WTC11 (cell line): Measurements from ENCODE around the gene DPP10. TPM values are rescaled to one million over a fixed set of nuclear protein-coding genes. Genes with fewer than 3 reads are reported as not detected.

Experiments used
- ATAC-seq: fragments of 200-7000 bp; cut with Tn5 transposase; 2 replicates; pipeline ENCODE4 v1.10.0; 2021; ENCODE audit warnings: mild to moderate bottlenecking, moderate library complexity
- CTCF ChIA-PET: fragments of 300-600 bp; sonication (Branson Sonifier 250); formaldehyde crosslinking; loops from one replicate; lab custom pipeline; 2021; ENCODE audit warnings: antibody characterized with exemption; lab: Charles Lee
- POLR2A ChIA-PET: fragments of 350-600 bp; sonication (Branson Sonifier 250); formaldehyde crosslinking; loops from one replicate; lab custom pipeline; 2021; ENCODE audit warnings: antibody characterized with exemption; lab: Charles Lee
- DNase-seq: peaks from one replicate; pipeline ENCODE4 v3.0.0; 2021; ENCODE audit warnings: low spot score
- H3K27ac Mint-ChIP-seq: 2 replicates; pipeline ENCODE4 v1.8.0; 2021; ENCODE audit warnings: mixed read lengths
- H3K27me3 Mint-ChIP-seq: 2 replicates; pipeline ENCODE4 v1.8.0; 2021; ENCODE audit warnings: low read depth, mild to moderate bottlenecking, moderate library complexity, mixed read lengths
- H3K36me3 Mint-ChIP-seq: 2 replicates; pipeline ENCODE4 v1.8.0; 2021; ENCODE audit warnings: mixed read lengths
- H3K4me1 Mint-ChIP-seq: 2 replicates; pipeline ENCODE4 v1.8.0; 2022; ENCODE audit warnings: mixed read lengths
- H3K4me3 Mint-ChIP-seq: 2 replicates; pipeline ENCODE4 v1.8.0; 2021; ENCODE audit warnings: mild to moderate bottlenecking, moderate library complexity, mixed read lengths
- H3K9me3 Mint-ChIP-seq: 2 replicates; pipeline ENCODE4 v1.8.0; 2021; ENCODE audit warnings: mixed read lengths
- CREM ChIP-seq: sonication (generic); formaldehyde crosslinking; IDR thresholded peaks from 2 replicates; pipeline ENCODE4 v1.8.1; 2022; ENCODE audit warnings: mild to moderate bottlenecking, missing genetic modification reagents, moderate library complexity
- FOXJ3 ChIP-seq: sonication (generic); formaldehyde crosslinking; IDR thresholded peaks from 2 replicates; pipeline ENCODE4 v1.9.0; 2021; ENCODE audit warnings: missing genetic modification reagents, mild to moderate bottlenecking, borderline replicate concordance
- FOXK1 ChIP-seq: sonication (generic); formaldehyde crosslinking; IDR thresholded peaks from 2 replicates; pipeline ENCODE4 v1.8.0; 2022; ENCODE audit warnings: mild to moderate bottlenecking, moderate library complexity, missing genetic modification reagents
- GABPB1 ChIP-seq: sonication (generic); formaldehyde crosslinking; IDR thresholded peaks from 2 replicates; pipeline ENCODE4 v1.8.1; 2023; ENCODE audit warnings: mild to moderate bottlenecking, missing genetic modification reagents
- GTF2I ChIP-seq: fragments of 250-450 bp; sonication (Bioruptor Pico); conservative IDR thresholded peaks from 2 replicates; pipeline ENCODE4 v1.4.0; 2021; ENCODE audit warnings: mild to moderate bottlenecking
- IRF2 ChIP-seq: sonication (generic); formaldehyde crosslinking; IDR thresholded peaks from 2 replicates; pipeline ENCODE4 v1.8.0; 2022; ENCODE audit warnings: low read depth, missing genetic modification reagents, borderline replicate concordance
- MXD4 ChIP-seq: fragments of 250-450 bp; sonication (Bioruptor Pico); IDR thresholded peaks from 2 replicates; pipeline ENCODE4 v1.8.0; 2021; ENCODE audit warnings: mild to moderate bottlenecking, moderate library complexity, borderline replicate concordance
- MYBL2 ChIP-seq: sonication (generic); formaldehyde crosslinking; IDR thresholded peaks from 2 replicates; pipeline ENCODE4 v1.8.1; 2023; ENCODE audit warnings: mild to moderate bottlenecking, moderate library complexity, missing genetic modification reagents
- NR1H2 ChIP-seq: sonication (generic); formaldehyde crosslinking; IDR thresholded peaks from 2 replicates; pipeline ENCODE4 v1.9.0; 2021; ENCODE audit warnings: mild to moderate bottlenecking, moderate library complexity, missing genetic modification reagents
- RELA ChIP-seq: sonication (generic); formaldehyde crosslinking; IDR thresholded peaks from 2 replicates; pipeline ENCODE4 v1.8.1; 2022; ENCODE audit warnings: missing genetic modification reagents, mild to moderate bottlenecking, borderline replicate concordance
- SMAD3 ChIP-seq: sonication (generic); formaldehyde crosslinking; IDR thresholded peaks from 2 replicates; pipeline ENCODE4 v1.8.0; 2022; ENCODE audit warnings: missing genetic modification reagents, mild to moderate bottlenecking, borderline replicate concordance
- TEAD1 ChIP-seq: sonication (generic); formaldehyde crosslinking; IDR thresholded peaks from 2 replicates; pipeline ENCODE4 v1.8.0; 2022; ENCODE audit warnings: mild to moderate bottlenecking, missing genetic modification reagents
- ZNF232 ChIP-seq: sonication (generic); formaldehyde crosslinking; IDR thresholded peaks from 2 replicates; pipeline ENCODE4 v1.8.0; 2022; ENCODE audit warnings: mild to moderate bottlenecking, missing genetic modification reagents
- ZNF416 ChIP-seq: fragments of 250-450 bp; sonication (Bioruptor Pico); IDR thresholded peaks from 2 replicates; pipeline ENCODE4 v1.9.0; 2021; ENCODE audit warnings: mild to moderate bottlenecking, inconsistent platforms
- ZNF423 ChIP-seq: fragments of 250-450 bp; sonication (Bioruptor Pico); IDR thresholded peaks from 2 replicates; pipeline ENCODE4 v2.1.2; 2022; ENCODE audit warnings: mild to moderate bottlenecking, moderate library complexity
- ZNF671 ChIP-seq: fragments of 250-450 bp; sonication (Bioruptor Pico); IDR thresholded peaks from 2 replicates; pipeline ENCODE4 v1.8.0; 2021; ENCODE audit warnings: mild to moderate bottlenecking
- total RNA-seq: library from RNA; stranded (reverse); gene quantifications from 3 replicates; pipeline ENCODE4 v1.2.3, GENCODE V29; 2021
- TF ChIP-seq, protein P1 (sequence below): sonication (generic); formaldehyde crosslinking; IDR thresholded peaks from 2 replicates; pipeline ENCODE4 v1.8.0; 2022; ENCODE audit warnings: missing genetic modification reagents
- TF ChIP-seq, protein P2 (sequence below): sonication (generic); formaldehyde crosslinking; IDR thresholded peaks from 2 replicates; pipeline ENCODE4 v1.8.0; 2022; ENCODE audit warnings: mild to moderate bottlenecking, missing genetic modification reagents
- TF ChIP-seq, protein P3 (sequence below): sonication (generic); formaldehyde crosslinking; IDR thresholded peaks from 2 replicates; pipeline ENCODE4 v1.8.1; 2022; ENCODE audit warnings: missing genetic modification reagents, borderline replicate concordance
- TF ChIP-seq, protein P4 (sequence below): sonication (generic); formaldehyde crosslinking; IDR thresholded peaks from 2 replicates; pipeline ENCODE4 v1.8.1; 2022; ENCODE audit warnings: low read depth, missing genetic modification reagents, borderline replicate concordance
- TF ChIP-seq, protein P5 (sequence below): fragments of 250-450 bp; sonication (Bioruptor Pico); IDR thresholded peaks from 2 replicates; pipeline ENCODE4 v1.9.0; 2021; ENCODE audit warnings: mild to moderate bottlenecking
- TF ChIP-seq, protein P6 (sequence below): sonication (generic); formaldehyde crosslinking; conservative IDR thresholded peaks from 2 replicates; pipeline ENCODE4 v1.8.1; 2023; ENCODE audit warnings: mild to moderate bottlenecking, low read depth, missing genetic modification reagents, moderate library complexity
- TF ChIP-seq, protein P7 (sequence below): sonication (generic); formaldehyde crosslinking; IDR thresholded peaks from 2 replicates; pipeline ENCODE4 v1.8.1; 2022; ENCODE audit warnings: low read depth, mild to moderate bottlenecking, moderate library complexity, missing genetic modification reagents, borderline replicate concordance

The DPP10 gene
- total RNA-seq, 1 experiment from 2014 or later = 4.0 TPM

DNA sequence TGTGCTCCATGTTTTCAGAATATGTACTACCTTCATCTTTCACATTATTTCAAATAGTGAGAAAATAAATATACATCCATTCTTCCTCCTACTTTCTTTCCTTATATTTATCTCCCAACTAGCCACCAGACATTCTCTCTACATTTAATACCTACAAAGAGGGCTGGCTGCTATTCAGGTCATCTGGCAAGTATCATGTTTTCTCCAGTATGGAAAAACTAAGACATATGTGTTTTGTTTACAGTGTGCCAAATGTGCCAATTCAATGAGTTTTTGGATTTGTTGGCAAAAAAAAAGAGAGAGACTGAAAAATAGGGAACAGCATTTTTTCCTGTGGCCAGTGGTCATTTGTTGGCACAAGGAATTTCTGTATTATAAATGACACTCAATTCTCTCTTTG lies 1207.3 kb downstream of the DPP10 start (continued):
- no peak for TF ChIP-seq FOXK1 (CRISPR knock-in tag)

DNA sequence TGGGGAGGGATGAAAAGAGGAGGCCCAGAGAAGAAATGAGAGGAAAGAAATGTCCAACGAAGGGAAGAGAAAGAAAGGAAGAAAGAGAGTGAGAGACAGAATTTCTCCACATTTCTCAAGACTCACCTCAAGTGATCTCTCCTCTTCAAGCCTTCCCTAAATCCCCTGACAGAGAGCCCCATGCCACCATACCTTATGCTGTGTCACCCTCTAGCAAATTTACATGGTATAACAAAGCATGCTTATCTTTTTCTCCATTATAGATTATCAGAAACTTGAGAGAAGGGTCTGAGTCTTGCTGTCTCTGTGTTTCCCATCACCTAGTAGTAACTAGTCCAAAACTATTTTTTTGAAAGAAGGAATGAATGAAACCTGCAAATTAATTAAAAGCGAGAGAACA lies 1208.4 kb downstream of the DPP10 start:
- DNase-seq = no peak
- Mint-ChIP-seq H3K9me3 (peaks cover 21% of the 10 kb centered on the region), H3K36me3 (peaks cover 18% of the 10 kb centered on the region), H3K27me3 (no peaks in the 10 kb centered on the region), H3K4me1 (peaks cover 8% of the 10 kb centered on the region), H3K27ac (no peak overlapping the region), H3K4me3 (no peak overlapping the region)
- ATAC-seq = peak; percentile 82
- CTCF ChIA-PET = no interaction called here
- POLR2A ChIA-PET = interaction anchor here (0.8 kb wide), 1 partner anchor 412 kb away, joined by 5 read pairs; no protein-coding TSS in a partner anchor
- TF ChIP-seq ZNF671 (CRISPR knock-in tag) (no peak), GABPB1 (CRISPR knock-in tag) (no peak), CREM (CRISPR knock-in tag) (no peak), MYBL2 (CRISPR knock-in tag) (no peak), MXD4 (CRISPR knock-in tag) (no peak), ZNF423 (CRISPR knock-in tag) (no peak), SMAD3 (CRISPR knock-in tag) (no peak), NR1H2 (CRISPR knock-in tag) (no peak), FOXJ3 (CRISPR knock-in tag) (no peak)
- TF ChIP-seq, protein P1, sequence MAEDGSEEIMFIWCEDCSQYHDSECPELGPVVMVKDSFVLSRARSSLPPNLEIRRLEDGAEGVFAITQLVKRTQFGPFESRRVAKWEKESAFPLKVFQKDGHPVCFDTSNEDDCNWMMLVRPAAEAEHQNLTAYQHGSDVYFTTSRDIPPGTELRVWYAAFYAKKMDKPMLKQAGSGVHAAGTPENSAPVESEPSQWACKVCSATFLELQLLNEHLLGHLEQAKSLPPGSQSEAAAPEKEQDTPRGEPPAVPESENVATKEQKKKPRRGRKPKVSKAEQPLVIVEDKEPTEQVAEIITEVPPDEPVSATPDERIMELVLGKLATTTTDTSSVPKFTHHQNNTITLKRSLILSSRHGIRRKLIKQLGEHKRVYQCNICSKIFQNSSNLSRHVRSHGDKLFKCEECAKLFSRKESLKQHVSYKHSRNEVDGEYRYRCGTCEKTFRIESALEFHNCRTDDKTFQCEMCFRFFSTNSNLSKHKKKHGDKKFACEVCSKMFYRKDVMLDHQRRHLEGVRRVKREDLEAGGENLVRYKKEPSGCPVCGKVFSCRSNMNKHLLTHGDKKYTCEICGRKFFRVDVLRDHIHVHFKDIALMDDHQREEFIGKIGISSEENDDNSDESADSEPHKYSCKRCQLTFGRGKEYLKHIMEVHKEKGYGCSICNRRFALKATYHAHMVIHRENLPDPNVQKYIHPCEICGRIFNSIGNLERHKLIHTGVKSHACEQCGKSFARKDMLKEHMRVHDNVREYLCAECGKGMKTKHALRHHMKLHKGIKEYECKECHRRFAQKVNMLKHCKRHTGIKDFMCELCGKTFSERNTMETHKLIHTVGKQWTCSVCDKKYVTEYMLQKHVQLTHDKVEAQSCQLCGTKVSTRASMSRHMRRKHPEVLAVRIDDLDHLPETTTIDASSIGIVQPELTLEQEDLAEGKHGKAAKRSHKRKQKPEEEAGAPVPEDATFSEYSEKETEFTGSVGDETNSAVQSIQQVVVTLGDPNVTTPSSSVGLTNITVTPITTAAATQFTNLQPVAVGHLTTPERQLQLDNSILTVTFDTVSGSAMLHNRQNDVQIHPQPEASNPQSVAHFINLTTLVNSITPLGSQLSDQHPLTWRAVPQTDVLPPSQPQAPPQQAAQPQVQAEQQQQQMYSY (CRISPR knock-in tag) = no peak
- TF ChIP-seq, protein P2, sequence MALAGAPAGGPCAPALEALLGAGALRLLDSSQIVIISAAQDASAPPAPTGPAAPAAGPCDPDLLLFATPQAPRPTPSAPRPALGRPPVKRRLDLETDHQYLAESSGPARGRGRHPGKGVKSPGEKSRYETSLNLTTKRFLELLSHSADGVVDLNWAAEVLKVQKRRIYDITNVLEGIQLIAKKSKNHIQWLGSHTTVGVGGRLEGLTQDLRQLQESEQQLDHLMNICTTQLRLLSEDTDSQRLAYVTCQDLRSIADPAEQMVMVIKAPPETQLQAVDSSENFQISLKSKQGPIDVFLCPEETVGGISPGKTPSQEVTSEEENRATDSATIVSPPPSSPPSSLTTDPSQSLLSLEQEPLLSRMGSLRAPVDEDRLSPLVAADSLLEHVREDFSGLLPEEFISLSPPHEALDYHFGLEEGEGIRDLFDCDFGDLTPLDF (CRISPR knock-in tag) = no peak
- TF ChIP-seq, protein P3, sequence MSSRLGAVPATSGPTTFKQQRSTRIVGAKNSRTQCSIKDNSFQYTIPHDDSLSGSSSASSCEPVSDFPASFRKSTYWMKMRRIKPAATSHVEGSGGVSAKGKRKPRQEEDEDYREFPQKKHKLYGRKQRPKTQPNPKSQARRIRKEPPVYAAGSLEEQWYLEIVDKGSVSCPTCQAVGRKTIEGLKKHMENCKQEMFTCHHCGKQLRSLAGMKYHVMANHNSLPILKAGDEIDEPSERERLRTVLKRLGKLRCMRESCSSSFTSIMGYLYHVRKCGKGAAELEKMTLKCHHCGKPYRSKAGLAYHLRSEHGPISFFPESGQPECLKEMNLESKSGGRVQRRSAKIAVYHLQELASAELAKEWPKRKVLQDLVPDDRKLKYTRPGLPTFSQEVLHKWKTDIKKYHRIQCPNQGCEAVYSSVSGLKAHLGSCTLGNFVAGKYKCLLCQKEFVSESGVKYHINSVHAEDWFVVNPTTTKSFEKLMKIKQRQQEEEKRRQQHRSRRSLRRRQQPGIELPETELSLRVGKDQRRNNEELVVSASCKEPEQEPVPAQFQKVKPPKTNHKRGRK (CRISPR knock-in tag) = no peak
- TF ChIP-seq, protein P4, sequence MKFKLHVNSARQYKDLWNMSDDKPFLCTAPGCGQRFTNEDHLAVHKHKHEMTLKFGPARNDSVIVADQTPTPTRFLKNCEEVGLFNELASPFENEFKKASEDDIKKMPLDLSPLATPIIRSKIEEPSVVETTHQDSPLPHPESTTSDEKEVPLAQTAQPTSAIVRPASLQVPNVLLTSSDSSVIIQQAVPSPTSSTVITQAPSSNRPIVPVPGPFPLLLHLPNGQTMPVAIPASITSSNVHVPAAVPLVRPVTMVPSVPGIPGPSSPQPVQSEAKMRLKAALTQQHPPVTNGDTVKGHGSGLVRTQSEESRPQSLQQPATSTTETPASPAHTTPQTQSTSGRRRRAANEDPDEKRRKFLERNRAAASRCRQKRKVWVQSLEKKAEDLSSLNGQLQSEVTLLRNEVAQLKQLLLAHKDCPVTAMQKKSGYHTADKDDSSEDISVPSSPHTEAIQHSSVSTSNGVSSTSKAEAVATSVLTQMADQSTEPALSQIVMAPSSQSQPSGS (CRISPR knock-in tag) = no peak
- TF ChIP-seq, protein P5, sequence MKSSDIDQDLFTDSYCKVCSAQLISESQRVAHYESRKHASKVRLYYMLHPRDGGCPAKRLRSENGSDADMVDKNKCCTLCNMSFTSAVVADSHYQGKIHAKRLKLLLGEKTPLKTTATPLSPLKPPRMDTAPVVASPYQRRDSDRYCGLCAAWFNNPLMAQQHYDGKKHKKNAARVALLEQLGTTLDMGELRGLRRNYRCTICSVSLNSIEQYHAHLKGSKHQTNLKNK (CRISPR knock-in tag) = no peak

DNA sequence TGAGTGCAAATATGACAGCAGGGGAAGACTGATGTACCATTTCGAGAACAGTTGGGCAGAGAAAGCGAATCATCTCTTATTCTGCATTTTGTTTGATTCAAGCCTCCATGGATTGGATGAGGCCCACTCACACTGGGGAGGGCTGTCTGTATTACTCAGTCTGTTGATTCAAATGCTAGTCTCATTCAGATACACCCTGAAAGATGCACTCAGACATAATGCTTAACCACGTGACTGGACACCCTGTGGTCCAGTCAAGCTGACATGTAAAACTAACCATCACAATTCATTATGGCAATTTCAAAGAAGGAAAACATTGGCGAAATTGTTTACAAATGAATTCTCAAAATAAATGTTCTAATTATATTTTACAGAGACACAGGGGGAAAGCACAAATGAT lies 1210.2 kb downstream of the DPP10 start:
- no peak overlapping the region for H3K4me3 Mint-ChIP-seq
- no peak for DNase-seq
- ATAC-seq = no peak
- ChIA-PET CTCF (no interaction called here), POLR2A (no interaction called here)
- no peak overlapping the region for H3K27ac Mint-ChIP-seq
- peaks cover 9% of the 10 kb centered on the region; the same call in 1 of the 2 replicates for H3K36me3 Mint-ChIP-seq
- peaks cover 10% of the 10 kb centered on the region for H3K9me3 Mint-ChIP-seq
- peaks cover 8% of the 10 kb centered on the region for H3K4me1 Mint-ChIP-seq
- no peaks in the 10 kb centered on the region for H3K27me3 Mint-ChIP-seq
- TF ChIP-seq, protein P6, sequence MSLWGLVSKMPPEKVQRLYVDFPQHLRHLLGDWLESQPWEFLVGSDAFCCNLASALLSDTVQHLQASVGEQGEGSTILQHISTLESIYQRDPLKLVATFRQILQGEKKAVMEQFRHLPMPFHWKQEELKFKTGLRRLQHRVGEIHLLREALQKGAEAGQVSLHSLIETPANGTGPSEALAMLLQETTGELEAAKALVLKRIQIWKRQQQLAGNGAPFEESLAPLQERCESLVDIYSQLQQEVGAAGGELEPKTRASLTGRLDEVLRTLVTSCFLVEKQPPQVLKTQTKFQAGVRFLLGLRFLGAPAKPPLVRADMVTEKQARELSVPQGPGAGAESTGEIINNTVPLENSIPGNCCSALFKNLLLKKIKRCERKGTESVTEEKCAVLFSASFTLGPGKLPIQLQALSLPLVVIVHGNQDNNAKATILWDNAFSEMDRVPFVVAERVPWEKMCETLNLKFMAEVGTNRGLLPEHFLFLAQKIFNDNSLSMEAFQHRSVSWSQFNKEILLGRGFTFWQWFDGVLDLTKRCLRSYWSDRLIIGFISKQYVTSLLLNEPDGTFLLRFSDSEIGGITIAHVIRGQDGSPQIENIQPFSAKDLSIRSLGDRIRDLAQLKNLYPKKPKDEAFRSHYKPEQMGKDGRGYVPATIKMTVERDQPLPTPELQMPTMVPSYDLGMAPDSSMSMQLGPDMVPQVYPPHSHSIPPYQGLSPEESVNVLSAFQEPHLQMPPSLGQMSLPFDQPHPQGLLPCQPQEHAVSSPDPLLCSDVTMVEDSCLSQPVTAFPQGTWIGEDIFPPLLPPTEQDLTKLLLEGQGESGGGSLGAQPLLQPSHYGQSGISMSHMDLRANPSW (CRISPR knock-in tag) = no peak
- no peak for TF ChIP-seq MYBL2 (CRISPR knock-in tag)
- TF ChIP-seq ZNF416 (CRISPR knock-in tag) = no peak
- no peak for TF ChIP-seq TEAD1 (CRISPR knock-in tag)
- TF ChIP-seq GTF2I (CRISPR knock-in tag) = no peak
- no peak for TF ChIP-seq ZNF232
- TF ChIP-seq, protein P7, sequence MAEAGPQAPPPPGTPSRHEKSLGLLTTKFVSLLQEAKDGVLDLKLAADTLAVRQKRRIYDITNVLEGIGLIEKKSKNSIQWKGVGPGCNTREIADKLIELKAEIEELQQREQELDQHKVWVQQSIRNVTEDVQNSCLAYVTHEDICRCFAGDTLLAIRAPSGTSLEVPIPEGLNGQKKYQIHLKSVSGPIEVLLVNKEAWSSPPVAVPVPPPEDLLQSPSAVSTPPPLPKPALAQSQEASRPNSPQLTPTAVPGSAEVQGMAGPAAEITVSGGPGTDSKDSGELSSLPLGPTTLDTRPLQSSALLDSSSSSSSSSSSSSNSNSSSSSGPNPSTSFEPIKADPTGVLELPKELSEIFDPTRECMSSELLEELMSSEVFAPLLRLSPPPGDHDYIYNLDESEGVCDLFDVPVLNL = no peak
- TF ChIP-seq RELA = no peak
- TF ChIP-seq IRF2 (CRISPR knock-in tag) = no peak
